GM19193 (cell line): ENCODE measurements around the gene WDR41.
A peak's percentile ranks its signal among the peaks of the same experiment; 100 is the strongest.

Source experiments
- POLR2A ChIP-seq: IDR thresholded peaks from 4 replicates; pipeline ENCODE4 v1.6.1; 2011; ENCODE audit not compliant: insufficient read depth, insufficient read length; ENCODE audit errors: extremely low read depth

The WDR41 gene

GRCh38 chr5:77491783-77492652 is at the start of gene WDR41:
TSS of gene WDR41 (minus strand) at chr5:77492316. CDS start at chr5:77492220, 96 bp downstream.
- TF ChIP-seq POLR2A: peak; percentile 75

GRCh38 chr5:77531297-77531696 is 39.2 kb upstream of the WDR41 start:
- TF ChIP-seq POLR2A: no peak

GRCh38 chr5:77518304-77518703 is 26.2 kb upstream of the WDR41 start:
- TF ChIP-seq POLR2A: no peak

- no peak for TF ChIP-seq POLR2A
Measured at GRCh38 chr5:77514457-77514856, 22.3 kb upstream of the WDR41 start.

- TF ChIP-seq POLR2A: no peak
Measured at GRCh38 chr5:77513321-77513720, 21.2 kb upstream of the WDR41 start.

- TF ChIP-seq POLR2A: no peak
Measured at GRCh38 chr5:77499973-77500372, 7.9 kb upstream of the WDR41 start.

GRCh38 chr5:77499441-77499840 is 7.3 kb upstream of the WDR41 start:
- no peak for TF ChIP-seq POLR2A

GRCh38 chr5:77498952-77499351 is 6.8 kb upstream of the WDR41 start:
- no peak for TF ChIP-seq POLR2A

- no peak for TF ChIP-seq POLR2A
Measured at GRCh38 chr5:77494935-77495334, 2.8 kb upstream of the WDR41 start.

- TF ChIP-seq POLR2A: no peak
Measured at GRCh38 chr5:77492653-77493000, 511 bp upstream of the WDR41 start.

GRCh38 chr5:77486344-77486962 is 5.7 kb downstream of the WDR41 start:
- no peak for TF ChIP-seq POLR2A

GRCh38 chr5:77483682-77484081 is 8.4 kb downstream of the WDR41 start:
- TF ChIP-seq POLR2A: no peak

GRCh38 chr5:77463905-77464304 is 28.2 kb downstream of the WDR41 start:
- no peak for TF ChIP-seq POLR2A

GRCh38 chr5:77461287-77461686 is 30.8 kb downstream of the WDR41 start:
- TF ChIP-seq POLR2A: no peak

- no peak for TF ChIP-seq POLR2A
Measured at GRCh38 chr5:77454123-77454522, 38.0 kb downstream of the WDR41 start.

GRCh38 chr5:77452351-77452750 is 39.8 kb downstream of the WDR41 start:
- no peak for TF ChIP-seq POLR2A
